Caco-2 (cell line): Measurements from ENCODE around the gene AMBRA1. TPM values are rescaled to one million over a fixed set of nuclear protein-coding genes. Genes with fewer than 3 reads are reported as not detected.

Experiments used
- BruUV-seq: library from RNA; stranded (reverse); fragments of 400-500 nt; replicated peaks from 2 replicates; lab custom pipeline; 2021; lab: Mats Ljungman, UMichigan
- CTCF ChIA-PET: fragments of 300-600 bp; sonication (Branson Sonifier 250); formaldehyde crosslinking; loops from one replicate; lab custom pipeline; 2022; ENCODE audit warnings: antibody characterized with exemption; lab: Charles Lee
- POLR2A ChIA-PET: fragments of 300-600 bp; sonication (Branson Sonifier 250); formaldehyde crosslinking; loops from one replicate; lab custom pipeline; 2022; ENCODE audit warnings: antibody characterized with exemption; lab: Charles Lee
- DNase-seq, 2 experiments: peaks; one replicate each; pipeline versions ENCODE4 v3.0.0 to v3.0.0-alpha.2; 2020 to 2022
- H3K27me3 ChIP-seq: replicated peaks from 2 replicates; pipeline ENCODE4 v1.6.0; 2011; ENCODE audit warnings: low read length; ENCODE audit not compliant: control insufficient read depth, insufficient read depth
- H3K36me3 ChIP-seq: 2 replicates; pipeline ENCODE4 v1.5.1; 2011; ENCODE audit warnings: low read length; ENCODE audit not compliant: control insufficient read depth, insufficient read depth
- H3K4me1 ChIP-seq: fragments of 250-450 bp; sonication (Bioruptor Pico); 2 replicates; pipeline ENCODE4 v1.5.1; 2020; ENCODE audit warnings: mild to moderate bottlenecking
- H3K4me3 ChIP-seq: 2 replicates; pipeline ENCODE4 v1.5.1; 2011; ENCODE audit warnings: low read depth, mild to moderate bottlenecking, control low read depth, low read length
- H3K9me3 ChIP-seq: fragments of 250-450 bp; sonication (Bioruptor Pico); 2 replicates; pipeline ENCODE4 v1.5.1; 2020; ENCODE audit warnings: mild to moderate bottlenecking, moderate library complexity
- H3K27ac Mint-ChIP-seq: one replicate; pipeline ENCODE4 v1.8.0; 2022; ENCODE audit warnings: mixed read lengths; ENCODE audit not compliant: unreplicated experiment
- H3K27me3 Mint-ChIP-seq: one replicate; pipeline ENCODE4 v1.8.0; 2022; ENCODE audit warnings: mixed read lengths; ENCODE audit not compliant: insufficient read depth, unreplicated experiment
- H3K36me3 Mint-ChIP-seq: one replicate; pipeline ENCODE4 v1.8.0; 2022; ENCODE audit warnings: mild to moderate bottlenecking, mixed read lengths; ENCODE audit not compliant: insufficient read depth, unreplicated experiment
- H3K4me1 Mint-ChIP-seq: one replicate; pipeline ENCODE4 v1.8.0; 2022; ENCODE audit warnings: low read depth, mixed read lengths; ENCODE audit not compliant: unreplicated experiment
- H3K4me3 Mint-ChIP-seq: one replicate; pipeline ENCODE4 v1.8.0; 2022; ENCODE audit warnings: mild to moderate bottlenecking, moderate library complexity, mixed read lengths; ENCODE audit not compliant: unreplicated experiment
- H3K9me3 Mint-ChIP-seq: one replicate; pipeline ENCODE4 v1.8.0; 2022; ENCODE audit warnings: mixed read lengths; ENCODE audit not compliant: unreplicated experiment
- CTCF ChIP-seq, 2 experiments: fragments of 200-600 bp in 1 of 2; IDR thresholded peaks; 1 replicate in 1 of 2; 2 replicates in 1 of 2; pipeline versions ENCODE4 v1.5.1 to v1.8.0; 2011 to 2022; ENCODE audit warnings: antibody characterized with exemption in 1 of 2, control low read depth in 1 of 2, inconsistent platforms in 1 of 2, low read depth in 1 of 2, low read length in 1 of 2, mild to moderate bottlenecking in 1 of 2, moderate library complexity in 1 of 2; ENCODE audit not compliant: insufficient read depth in 1 of 2, severe bottlenecking in 1 of 2, unreplicated experiment in 1 of 2
- intact Hi-C: fragments of 100-400 bp; cut with micrococcal nuclease; formaldehyde crosslinking; loops from one replicate; pipeline ENCODE4 v1.10.0; 2022; ENCODE audit not compliant: unreplicated experiment
- microRNA-seq: library from miRNA; unstranded; fragments of <30 nt; microRNA quantifications from one replicate; pipeline ENCODE4 v1.2.0, GENCODE V29; 2022
- total RNA-seq: library from RNA; stranded (reverse); gene quantifications from 2 replicates; pipeline ENCODE4 v1.2.3, GENCODE V29; 2022

The AMBRA1 gene
- total RNA-seq, 1 experiment from 2014 or later = 48.1 TPM

- Histone ChIP-seq H3K36me3 (peaks cover 2% of the 10 kb centered on the region; the same call in 1 of the 2 replicates), H3K4me3 (peak within 1 kb of the TSS; percentile 99), H3K4me1 (peaks cover 11% of the 10 kb centered on the region; the same call in 1 of the 2 replicates), H3K27me3 (no peaks in the 10 kb centered on the region), H3K9me3 (no peaks in the 10 kb centered on the region)
- H3K27ac Mint-ChIP-seq = peak within 1 kb of the TSS; percentile 36
- ChIA-PET CTCF (interaction anchor here (1.0 to 1.5 kb wide), 3 partner anchors 11 to 45 kb away, joined by 3 to 4 read pairs (median 4); partner anchors contain the start of gene CHRM4), POLR2A (interaction anchor here (0.6 kb wide), 1 partner anchor 104 kb away, joined by 8 read pairs; no protein-coding TSS in a partner anchor)
- peaks cover 6% of the 10 kb centered on the region for H3K36me3 Mint-ChIP-seq
- peak; percentile 86 to 96 for DNase-seq
- intact Hi-C loops = no loop called here
- peak within 1 kb of the TSS; percentile 75 for H3K4me3 Mint-ChIP-seq
- H3K27me3 Mint-ChIP-seq = no peaks in the 10 kb centered on the region
- H3K4me1 Mint-ChIP-seq = peaks cover 15% of the 10 kb centered on the region
- H3K9me3 Mint-ChIP-seq = no peaks in the 10 kb centered on the region
- TF ChIP-seq CTCF (IDR thresholded peaks at IDR 0.05; ENCODE audit: insufficient read depth in 1 of 2, low read depth in 1 of 2, low read length in 1 of 2, severe bottlenecking in 1 of 2, unreplicated experiment in 1 of 2) = peak; percentile 51 to 79
- BruUV-seq = no TSS peak
Measured at GRCh38 chr11:46346886-46347636, 246.8 kb downstream of the AMBRA1 start, which contains the start of gene DGKZ. Gene DGKZ, plus strand, starts transcription at chr11:46347463. Its CDS starts 197 bp downstream, at chr11:46347660.

Small RNA genes within 50 kb of the gene (microRNA-seq; reads per million reads assigned to microRNA genes)
- gene MIR3160-1 (not detected), gene MIR3160-2 (not detected), gene MIR4688 (not detected)

Other genes with a start within 250 kb of the AMBRA1 start
- gene DGKZ, start 246.6 kb downstream of the AMBRA1 start, total RNA-seq = 59.3 and 59.5 TPM in 2 replicates
- 601 and 699 TPM in 2 replicates for gene MDK, start 212.4 kb downstream of the AMBRA1 start, total RNA-seq
- gene CHRM4, start 202.2 kb downstream of the AMBRA1 start, total RNA-seq = 0.27 and 0.28 TPM in 2 replicates
- gene HARBI1, start 23.2 kb upstream of the AMBRA1 start, total RNA-seq = 7.6 and 9.1 TPM in 2 replicates
- 75.9 and 101 TPM in 2 replicates for gene ATG13, start 23.5 kb upstream of the AMBRA1 start, total RNA-seq
- 67.1 and 73.0 TPM in 2 replicates for gene ARHGAP1, start 106.6 kb upstream of the AMBRA1 start, total RNA-seq
- gene ZNF408, start 107.0 kb upstream of the AMBRA1 start, total RNA-seq = 17.6 and 23.3 TPM in 2 replicates
- 51.8 and 60.0 TPM in 2 replicates for gene F2, start 125.2 kb upstream of the AMBRA1 start, total RNA-seq